WERI-Rb-1 (cell line): ENCODE measurements around the gene WDR76.

Source experiments
- DNase-seq: peaks from one replicate; pipeline ENCODE4 v3.0.0-alpha.2; 2020
- H3K27ac ChIP-seq: fragments of 250-450 bp; sonication (Bioruptor Pico); 2 replicates; pipeline ENCODE4 v1.5.1; 2020; ENCODE audit warnings: mild to moderate bottlenecking, moderate library complexity
- H3K27me3 ChIP-seq: fragments of 250-450 bp; sonication (Bioruptor Pico); 2 replicates; pipeline ENCODE4 v1.5.1; 2021; ENCODE audit warnings: mild to moderate bottlenecking, low read depth, moderate library complexity; ENCODE audit not compliant: insufficient read depth, severe bottlenecking
- H3K36me3 ChIP-seq: fragments of 250-450 bp; sonication (Bioruptor Pico); 2 replicates; pipeline ENCODE4 v1.5.1; 2020; ENCODE audit warnings: mild to moderate bottlenecking, moderate library complexity
- H3K4me3 ChIP-seq: 2 replicates; pipeline ENCODE4 v1.5.1; 2011; ENCODE audit warnings: low read depth, mild to moderate bottlenecking, control low read depth, low read length
- H3K9me3 ChIP-seq: fragments of 250-450 bp; sonication (Bioruptor Pico); 2 replicates; pipeline ENCODE4 v1.5.1; 2021; ENCODE audit warnings: mild to moderate bottlenecking, moderate library complexity; ENCODE audit not compliant: severe bottlenecking
- CTCF ChIP-seq: IDR thresholded peaks from 2 replicates; pipeline ENCODE4 v1.5.1; 2011; ENCODE audit warnings: low read depth, mild to moderate bottlenecking, control low read depth, inconsistent platforms, low read length

The WDR76 gene

GRCh38 chr15:43792761-43793476, 33.9 kb upstream of the WDR76 start:
- H3K36me3 ChIP-seq: peaks cover 50% of the 10 kb centered on the region
- H3K27ac ChIP-seq: peak overlapping the region; percentile 95
- no peak for TF ChIP-seq CTCF
- H3K27me3 ChIP-seq: no peaks in the 10 kb centered on the region
- DNase-seq: no peak
- peak overlapping the region; percentile 94 for H3K4me3 ChIP-seq
- H3K9me3 ChIP-seq: peaks cover 5% of the 10 kb centered on the region

GRCh38 chr15:43793647-43794046, 33.2 kb upstream of the WDR76 start:
- peaks cover 5% of the 10 kb centered on the region for H3K9me3 ChIP-seq
- peak overlapping the region; percentile 94 for H3K4me3 ChIP-seq
- TF ChIP-seq CTCF: no peak
- no peak for DNase-seq
- peaks cover 53% of the 10 kb centered on the region for H3K36me3 ChIP-seq
- H3K27ac ChIP-seq: peak overlapping the region; percentile 95
- H3K27me3 ChIP-seq: no peaks in the 10 kb centered on the region

- Histone ChIP-seq H3K36me3 (peaks cover 59% of the 10 kb centered on the region), H3K9me3 (peaks cover 5% of the 10 kb centered on the region), H3K4me3 (no peak overlapping the region), H3K27ac (peak overlapping the region; percentile 95), H3K27me3 (no peaks in the 10 kb centered on the region)
- DNase-seq: peak; percentile 68
- no peak for TF ChIP-seq CTCF
Measured at GRCh38 chr15:43794269-43795037, 32.3 kb upstream of the WDR76 start.

GRCh38 chr15:43795197-43795596, 31.6 kb upstream of the WDR76 start:
- Histone ChIP-seq H3K36me3 (peaks cover 59% of the 10 kb centered on the region), H3K27ac (peak overlapping the region; percentile 95)

GRCh38 chr15:43795997-43796396, 30.8 kb upstream of the WDR76 start:
- TF ChIP-seq CTCF: no peak
- DNase-seq: no peak
- H3K9me3 ChIP-seq: peaks cover 3% of the 10 kb centered on the region
- H3K27me3 ChIP-seq: no peaks in the 10 kb centered on the region
- no peak overlapping the region for H3K4me3 ChIP-seq
- H3K27ac ChIP-seq: peak overlapping the region; percentile 95
- peaks cover 63% of the 10 kb centered on the region for H3K36me3 ChIP-seq

More at GRCh38 chr15:43795197-43795596, 31.6 kb upstream of the WDR76 start:
- H3K9me3 ChIP-seq: peaks cover 5% of the 10 kb centered on the region
- no peaks in the 10 kb centered on the region for H3K27me3 ChIP-seq
- TF ChIP-seq CTCF: no peak
- no peak overlapping the region for H3K4me3 ChIP-seq
- no peak for DNase-seq
